ENCODE results near the gene COX8C.
"Not testable (repeated sequence)": the region's sequence is repeated elsewhere in the genome, so short reads cannot be mapped to it uniquely, and the experiment has no call there.

Gene COX8C

GRCh38 chr14:93375673-93376156, 28.7 kb downstream of the COX8C start:
- no peak for DNase-seq

GRCh38 chr14:93379831-93380230, 32.8 kb downstream of the COX8C start:
- no peak for DNase-seq

GRCh38 chr14:93381644-93382043, 34.7 kb downstream of the COX8C start:
- no peak for DNase-seq

GRCh38 chr14:93384256-93384655, 37.3 kb downstream of the COX8C start:
- DNase-seq: not testable (repeated sequence)

GRCh38 chr14:93395231-93395630, 48.2 kb downstream of the COX8C start:
- DNase-seq: no peak

- no peak for DNase-seq
Observed at GRCh38 chr14:93396456-93396855, 49.5 kb downstream of the COX8C start.
